Loucy (cell line): ENCODE data around the gene RBM41.

Experiments used
- H2AFZ ChIP-seq: fragments of 200-600 bp; sonication (generic); 2 replicates; pipeline ENCODE4 v1.6.0; 2016; ENCODE audit warnings: antibody characterized with exemption, mild to moderate bottlenecking, low read length, moderate library complexity
- H3F3A ChIP-seq: fragments of 200-600 bp; 2 replicates; pipeline ENCODE4 v1.6.0; 2016; ENCODE audit warnings: antibody characterized with exemption, low read depth, mild to moderate bottlenecking
- H3K27me3 ChIP-seq: fragments of 200-600 bp; sonication (generic); 2 replicates; pipeline ENCODE4 v1.6.1; 2014; ENCODE audit warnings: low read length, mild to moderate bottlenecking; ENCODE audit not compliant: insufficient read depth, poor library complexity, severe bottlenecking
- H3K36me3 ChIP-seq: fragments of 200-600 bp; sonication (generic); 2 replicates; pipeline ENCODE4 v1.6.1; 2016; ENCODE audit warnings: low read length; ENCODE audit not compliant: insufficient read depth
- H3K4me1 ChIP-seq: fragments of 200-600 bp; sonication (generic); 2 replicates; pipeline ENCODE4 v1.5.1; 2014; ENCODE audit warnings: low read length, mild to moderate bottlenecking; ENCODE audit not compliant: insufficient read depth, poor library complexity, severe bottlenecking
- H3K4me2 ChIP-seq: fragments of 200-600 bp; sonication (generic); 2 replicates; pipeline ENCODE4 v1.6.0; 2014; ENCODE audit warnings: antibody characterized with exemption, low read length, low read depth, mild to moderate bottlenecking; ENCODE audit not compliant: poor library complexity, severe bottlenecking
- H3K4me3 ChIP-seq: fragments of 200-600 bp; sonication (generic); 2 replicates; pipeline ENCODE4 v1.5.1; 2014; ENCODE audit warnings: low read length, mild to moderate bottlenecking, mixed read lengths; ENCODE audit not compliant: poor library complexity, severe bottlenecking
- H3K79me2 ChIP-seq: fragments of 200-600 bp; sonication (generic); 2 replicates; pipeline ENCODE4 v1.6.1; 2014; ENCODE audit warnings: low read length; ENCODE audit not compliant: insufficient read depth
- H3K9ac ChIP-seq: fragments of 200-600 bp; sonication (generic); 2 replicates; pipeline ENCODE4 v1.6.0; 2014; ENCODE audit warnings: mild to moderate bottlenecking, low read depth, low read length, moderate library complexity; ENCODE audit not compliant: poor library complexity, severe bottlenecking
- H3K9me2 ChIP-seq: fragments of 200-600 bp; sonication (generic); replicated peaks from 2 replicates; pipeline ENCODE4 v1.6.1; 2016; ENCODE audit warnings: low read depth, low read length, mixed read lengths
- H3K9me3 ChIP-seq: fragments of 200-600 bp; sonication (generic); 2 replicates; pipeline ENCODE4 v1.6.1; 2014; ENCODE audit warnings: mild to moderate bottlenecking, antibody characterized with exemption, low read length, low read depth; ENCODE audit not compliant: insufficient read depth
- H4K20me1 ChIP-seq: fragments of 200-600 bp; sonication (generic); 2 replicates; pipeline ENCODE4 v1.6.0; 2014; ENCODE audit warnings: antibody characterized with exemption, low read length, mild to moderate bottlenecking; ENCODE audit not compliant: insufficient read depth, poor library complexity, severe bottlenecking
- EZH2phosphoT487 ChIP-seq: fragments of 200-600 bp; IDR thresholded peaks from 2 replicates; pipeline ENCODE4 v1.6.1; 2018; ENCODE audit warnings: antibody characterized with exemption, mild to moderate bottlenecking, moderate library complexity, borderline replicate concordance
- TF ChIP-seq, protein P1 (sequence below): fragments of 200-600 bp; sonication (generic); conservative IDR thresholded peaks from 2 replicates; pipeline ENCODE4 v1.5.1; 2014; ENCODE audit warnings: mild to moderate bottlenecking, antibody characterized with exemption, low read length

RBM41 gene

GRCh38 chrX:107123750-107124149, 5.1 kb upstream of the RBM41 start:
- Histone ChIP-seq H3K4me3 (no peak overlapping the region), H3K9me3 (no peaks in the 10 kb centered on the region), H3K9me2 (no peaks in the 10 kb centered on the region), H3K36me3 (no peaks in the 10 kb centered on the region), H3K4me1 (peaks cover 4% of the 10 kb centered on the region), H3K9ac (no peak overlapping the region), H2AFZ (no peak overlapping the region), H4K20me1 (no peaks in the 10 kb centered on the region), H3F3A (no peaks in the 10 kb centered on the region), H3K4me2 (no peak overlapping the region), H3K27me3 (no peaks in the 10 kb centered on the region), H3K79me2 (no peaks in the 10 kb centered on the region)
- TF ChIP-seq, protein P1, sequence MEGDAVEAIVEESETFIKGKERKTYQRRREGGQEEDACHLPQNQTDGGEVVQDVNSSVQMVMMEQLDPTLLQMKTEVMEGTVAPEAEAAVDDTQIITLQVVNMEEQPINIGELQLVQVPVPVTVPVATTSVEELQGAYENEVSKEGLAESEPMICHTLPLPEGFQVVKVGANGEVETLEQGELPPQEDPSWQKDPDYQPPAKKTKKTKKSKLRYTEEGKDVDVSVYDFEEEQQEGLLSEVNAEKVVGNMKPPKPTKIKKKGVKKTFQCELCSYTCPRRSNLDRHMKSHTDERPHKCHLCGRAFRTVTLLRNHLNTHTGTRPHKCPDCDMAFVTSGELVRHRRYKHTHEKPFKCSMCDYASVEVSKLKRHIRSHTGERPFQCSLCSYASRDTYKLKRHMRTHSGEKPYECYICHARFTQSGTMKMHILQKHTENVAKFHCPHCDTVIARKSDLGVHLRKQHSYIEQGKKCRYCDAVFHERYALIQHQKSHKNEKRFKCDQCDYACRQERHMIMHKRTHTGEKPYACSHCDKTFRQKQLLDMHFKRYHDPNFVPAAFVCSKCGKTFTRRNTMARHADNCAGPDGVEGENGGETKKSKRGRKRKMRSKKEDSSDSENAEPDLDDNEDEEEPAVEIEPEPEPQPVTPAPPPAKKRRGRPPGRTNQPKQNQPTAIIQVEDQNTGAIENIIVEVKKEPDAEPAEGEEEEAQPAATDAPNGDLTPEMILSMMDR = no peak
- no peak for TF ChIP-seq EZH2phosphoT487

DNA sequence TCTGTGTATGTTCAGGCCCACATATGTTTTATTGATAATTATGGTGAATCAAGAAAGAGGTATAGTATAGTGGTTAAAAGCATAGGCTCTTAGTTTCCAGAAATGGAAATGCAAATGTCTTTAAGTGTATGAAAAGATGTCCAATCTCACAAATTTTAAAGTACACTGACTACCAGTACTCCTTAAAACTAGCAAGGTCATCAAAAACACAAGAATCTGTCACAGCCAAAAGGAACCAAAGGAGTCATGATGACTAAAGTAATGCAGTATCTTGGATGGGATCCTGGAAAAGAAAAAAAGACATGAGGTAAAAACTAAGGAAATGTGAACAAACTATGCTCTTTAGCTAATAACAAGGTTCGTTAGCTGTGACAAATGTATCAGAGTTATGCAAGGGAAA, 661 bp upstream of the RBM41 start:
- Histone ChIP-seq H2AFZ (peak overlapping the region; percentile 96), H3K4me3 (peak overlapping the region; percentile 93)

DNA sequence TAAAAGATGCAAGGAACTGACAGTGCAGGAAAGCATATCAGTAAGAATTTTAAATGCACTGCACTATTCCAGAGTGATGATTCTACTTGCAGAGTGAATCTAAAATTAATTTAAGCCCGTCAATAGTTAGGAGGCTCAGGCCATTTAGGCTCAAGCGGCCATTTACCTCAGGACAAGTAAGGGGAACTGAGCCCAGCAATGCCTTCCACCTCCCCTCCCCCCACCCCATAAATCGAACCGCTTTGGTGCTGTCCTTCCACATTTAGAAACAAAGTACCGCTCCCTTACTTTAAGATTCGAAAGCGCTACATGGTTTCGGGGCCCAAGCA, 665 bp downstream of the RBM41 start:
- Histone ChIP-seq H3K4me1 (peaks cover 14% of the 10 kb centered on the region), H3K79me2 (peaks cover 31% of the 10 kb centered on the region), H3K9me3 (no peaks in the 10 kb centered on the region), H3K4me3 (peak overlapping the region; percentile 93), H3K36me3 (peaks cover 16% of the 10 kb centered on the region; the same call in 1 of the 2 replicates), H3K27me3 (no peaks in the 10 kb centered on the region), H3K9ac (peak overlapping the region; percentile 95), H3K9me2 (no peaks in the 10 kb centered on the region), H4K20me1 (peaks cover 8% of the 10 kb centered on the region), H3F3A (no peaks in the 10 kb centered on the region), H3K4me2 (peak overlapping the region; percentile 94), H2AFZ (peak overlapping the region; percentile 96)
- TF ChIP-seq, protein P1 = no peak
- TF ChIP-seq EZH2phosphoT487 = no peak

More for the DNA sequence above, 661 bp upstream of the RBM41 start:
- Histone ChIP-seq H3K9me2 (no peaks in the 10 kb centered on the region), H3K4me2 (peak overlapping the region; percentile 94), H4K20me1 (no peaks in the 10 kb centered on the region), H3F3A (no peaks in the 10 kb centered on the region), H3K79me2 (peaks cover 26% of the 10 kb centered on the region), H3K9ac (peak overlapping the region; percentile 95), H3K9me3 (no peaks in the 10 kb centered on the region), H3K27me3 (no peaks in the 10 kb centered on the region), H3K4me1 (peaks cover 10% of the 10 kb centered on the region), H3K36me3 (peaks cover 13% of the 10 kb centered on the region; the same call in 1 of the 2 replicates)
- TF ChIP-seq EZH2phosphoT487 = no peak
- TF ChIP-seq, protein P1 = no peak
